Measurements from ENCODE around the gene CELA2B.

CELA2B gene

DNA sequence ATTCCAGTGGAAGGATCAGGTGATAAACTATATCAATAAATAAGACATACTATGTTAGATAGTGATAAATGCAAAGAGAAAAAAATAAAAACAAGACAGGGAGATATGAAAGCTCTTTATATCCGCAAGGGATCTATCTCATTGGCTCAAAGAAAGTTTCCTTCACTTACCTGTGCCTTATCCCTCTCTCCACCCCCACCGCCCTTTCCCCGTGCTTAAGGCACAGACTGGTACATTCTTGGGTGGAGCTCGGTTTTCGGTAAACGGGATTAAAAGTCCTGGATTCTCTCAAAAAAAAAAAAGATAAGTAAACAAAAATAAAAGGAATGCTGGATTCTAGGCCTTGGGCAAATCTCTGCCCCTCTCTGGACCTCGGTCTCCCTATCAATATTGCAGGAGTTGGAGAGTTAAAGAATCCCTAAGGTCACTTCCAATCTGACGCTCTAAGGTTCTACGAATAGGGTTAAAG is 50.2 kb downstream of the CELA2B start:
- ATAC-seq (no peak), DNase-seq (peak; percentile 12)

GRCh38 chr1:15526490-15527339 is 50.8 kb downstream of the CELA2B start, which contains the start of gene DNAJC16:
Gene DNAJC16, plus strand, starts transcription at chr1:15526848. Its CDS starts 2,258 bp downstream, at chr1:15529106.
- peak; percentile 64 for ATAC-seq
- peak; percentile 96 for DNase-seq

DNA sequence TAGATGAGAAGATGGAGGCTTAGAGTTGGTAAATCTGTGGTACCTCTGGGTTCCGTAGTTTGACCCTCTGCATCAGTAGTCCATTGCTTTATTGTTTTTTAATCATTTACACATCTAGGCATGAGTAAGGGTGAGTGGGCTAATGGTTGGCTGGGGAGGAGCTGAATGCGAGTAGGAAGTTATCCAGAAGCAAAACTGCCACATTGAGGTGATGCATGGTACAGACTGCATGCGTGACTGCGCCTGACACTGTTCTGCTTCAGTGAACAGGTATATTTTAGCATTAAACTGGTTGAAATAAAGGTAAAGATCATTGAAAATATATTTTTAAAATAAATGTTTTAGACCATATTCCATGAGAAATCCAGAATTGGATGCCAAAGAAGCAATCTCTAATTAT is 55.1 kb downstream of the CELA2B start:
- no peak for DNase-seq
- ATAC-seq, result no peak

DNA sequence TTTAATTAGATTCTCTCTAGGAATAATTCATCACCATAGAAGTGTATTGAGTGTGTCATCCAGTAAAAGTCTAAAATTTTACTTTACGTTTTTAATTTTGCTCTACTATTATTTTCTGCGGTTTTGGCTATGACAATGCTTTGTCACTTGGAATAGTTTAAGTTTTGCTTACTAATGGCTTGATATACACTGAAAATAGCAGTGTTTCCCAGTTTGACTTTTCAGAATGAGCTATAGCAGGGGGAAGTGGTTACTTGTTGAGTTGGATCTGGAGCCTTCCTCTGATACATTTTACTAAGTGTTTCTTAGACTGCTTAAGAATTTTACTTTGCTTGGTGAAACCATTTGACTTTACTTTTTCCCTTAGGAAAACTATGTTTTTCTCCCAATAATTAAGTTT is 55.8 kb downstream of the CELA2B start:
- DNase-seq, result no peak
- ATAC-seq, result no peak

- ATAC-seq (no peak), DNase-seq (no peak)
Measured at GRCh38 chr1:15538771-15539170, 62.9 kb downstream of the CELA2B start.

- ATAC-seq (no peak), DNase-seq (no peak)
Measured at GRCh38 chr1:15540186-15540585, 64.3 kb downstream of the CELA2B start.
